GM12878 (cell line): ENCODE results near the gene REV3L. TPM values are rescaled to one million over a fixed set of nuclear protein-coding genes. Genes with fewer than 3 reads are reported as not detected.

Source experiments
- ATAC-seq: fragments of 200-7000 bp; cut with Tn5 transposase; 3 replicates; pipeline ENCODE4 v1.9.1; 2020; ENCODE audit warnings: mild to moderate bottlenecking, moderate library complexity
- BruUV-seq: library from RNA; stranded (reverse); fragments of 400-500 nt; replicated peaks from 2 replicates; lab custom pipeline; 2021; lab: Mats Ljungman, UMichigan
- CTCF ChIA-PET: fragments of 300-600 bp; sonication (Branson Sonifier 250); formaldehyde crosslinking; extraction: SDS; loops from one replicate; lab custom pipeline; 2021; ENCODE audit warnings: inconsistent platforms; lab: Yijun Ruan, JAX
- POLR2A ChIA-PET: fragments of 350-600 bp; formaldehyde crosslinking; extraction: SDS; loops from one replicate; lab custom pipeline; 2021; ENCODE audit warnings: inconsistent platforms; lab: Charles Lee
- RAD21 ChIA-PET: fragments of 300-600 bp; sonication (Branson Sonifier 250); formaldehyde crosslinking; loops from one replicate; lab custom pipeline; 2023; ENCODE audit warnings: antibody characterized with exemption; ENCODE audit not compliant: unreplicated experiment; lab: Charles Lee
- SMC1A ChIA-PET: fragments of 300-600 bp; sonication (Branson Sonifier 250); formaldehyde crosslinking; loops from one replicate; lab custom pipeline; 2023; ENCODE audit not compliant: unreplicated experiment, uncharacterized antibody; lab: Charles Lee
- DNase-seq: peaks from one replicate; pipeline ENCODE4 v3.0.0-alpha.2; 2011; ENCODE audit warnings: low read depth, low spot score
- FAIRE-seq: peaks from 3 replicates; lab custom pipeline; 2011; peaks lifted over from hg19 to GRCh38; lab: Jason Lieb, UNC
- H2AFZ ChIP-seq: 2 replicates; pipeline ENCODE4 v1.6.0; 2011; ENCODE audit warnings: low read depth, low read length, control low read depth; ENCODE audit not compliant: control insufficient read depth
- H3K27ac ChIP-seq: 2 replicates; pipeline ENCODE4 v1.5.1; 2011; ENCODE audit warnings: control low read depth; ENCODE audit not compliant: control insufficient read depth, insufficient read depth
- H3K27me3 ChIP-seq, 2 experiments: replicated peaks in 1 of 2; 2 replicates each; pipeline versions ENCODE4 v1.6.0 to v1.6.1; 2011; ENCODE audit warnings: low read length in 1 of 2; ENCODE audit not compliant: control insufficient read depth in 2 of 2, insufficient read depth in 2 of 2
- H3K36me3 ChIP-seq, 2 experiments: 2 replicates each; pipeline ENCODE4 v1.5.1; 2011; ENCODE audit warnings: low read length in 1 of 2; ENCODE audit not compliant: control insufficient read depth in 2 of 2, insufficient read depth in 2 of 2
- H3K4me1 ChIP-seq: 2 replicates; pipeline ENCODE4 v1.6.1; 2011; ENCODE audit warnings: mild to moderate bottlenecking, low read length, moderate library complexity, mixed read lengths; ENCODE audit not compliant: control insufficient read depth, insufficient read depth
- H3K4me2 ChIP-seq: 2 replicates; pipeline ENCODE4 v1.6.0; 2011; ENCODE audit warnings: control low read depth; ENCODE audit not compliant: control insufficient read depth, insufficient read depth
- H3K4me3 ChIP-seq: fragments of 200-600 bp; sonication (generic); 2 replicates; pipeline ENCODE4 v1.5.1; 2016
- H3K79me2 ChIP-seq: 2 replicates; pipeline ENCODE4 v1.6.0; 2011; ENCODE audit warnings: low read length; ENCODE audit not compliant: control insufficient read depth, insufficient read depth
- H3K9ac ChIP-seq: 2 replicates; pipeline ENCODE4 v1.8.0; 2011; ENCODE audit warnings: low read length, control low read depth, mixed read lengths; ENCODE audit not compliant: control insufficient read depth, insufficient read depth
- H3K9me3 ChIP-seq: replicated peaks from 3 replicates; pipeline ENCODE4 v1.5.1; 2011; ENCODE audit warnings: mild to moderate bottlenecking, low read length; ENCODE audit not compliant: control insufficient read depth, insufficient read depth
- H4K20me1 ChIP-seq: 2 replicates; pipeline ENCODE4 v1.6.0; 2011; ENCODE audit not compliant: control insufficient read depth, insufficient read depth
- ATF3 ChIP-seq: IDR thresholded peaks from 2 replicates; pipeline ENCODE4 v1.6.1; 2011; ENCODE audit warnings: low read depth, mild to moderate bottlenecking, low read length, moderate library complexity, borderline replicate concordance; ENCODE audit errors: extremely low read depth
- E4F1 ChIP-seq: fragments of 450-650 bp; IDR thresholded peaks from 2 replicates; pipeline ENCODE4 v1.6.1; 2018; ENCODE audit warnings: borderline replicate concordance, mild to moderate bottlenecking; ENCODE audit not compliant: partially characterized antibody
- EED ChIP-seq: sonication (generic); IDR thresholded peaks from 2 replicates; pipeline ENCODE4 v1.6.1; 2016; ENCODE audit warnings: antibody characterized with exemption, low read depth
- ESRRA ChIP-seq: IDR thresholded peaks from 2 replicates; pipeline ENCODE4 v1.6.1; 2012; ENCODE audit warnings: mild to moderate bottlenecking, low read length, improper control_type of control experiment
- FOS ChIP-seq: IDR thresholded peaks from 3 replicates; pipeline ENCODE4 v1.6.1; 2011; ENCODE audit warnings: borderline replicate concordance; ENCODE audit not compliant: insufficient read length; ENCODE audit errors: extremely low read depth
- JUND ChIP-seq: IDR thresholded peaks from 2 replicates; pipeline ENCODE4 v1.6.1; 2012; ENCODE audit warnings: low read depth, mild to moderate bottlenecking, low read length, improper control_type of control experiment, moderate library complexity
- MYC ChIP-seq: IDR thresholded peaks from 2 replicates; pipeline ENCODE4 v1.6.1; 2011; ENCODE audit warnings: mild to moderate bottlenecking, low read length, moderate library complexity, inconsistent platforms; ENCODE audit not compliant: insufficient read depth, insufficient replicate concordance, insufficient read length, severe bottlenecking
- NFIC ChIP-seq: IDR thresholded peaks from 2 replicates; pipeline ENCODE4 v1.6.1; 2012; ENCODE audit warnings: low read depth, mild to moderate bottlenecking, inconsistent platforms, low read length, moderate library complexity
- NFYB ChIP-seq: IDR thresholded peaks from 2 replicates; pipeline ENCODE4 v1.6.1; 2011; ENCODE audit warnings: low read depth, mild to moderate bottlenecking, low read length, improper control_type of control experiment, moderate library complexity; ENCODE audit not compliant: insufficient read depth
- PBX3 ChIP-seq: IDR thresholded peaks from 2 replicates; pipeline ENCODE4 v1.6.1; 2011; ENCODE audit warnings: mild to moderate bottlenecking, low read depth, low read length, moderate library complexity; ENCODE audit not compliant: insufficient replicate concordance
- PKNOX1 ChIP-seq: fragments of 450-650 bp; IDR thresholded peaks from 2 replicates; pipeline ENCODE4 v1.6.1; 2016; ENCODE audit warnings: mild to moderate bottlenecking
- RELA ChIP-seq: fragments of 450-650 bp; IDR thresholded peaks from 2 replicates; pipeline ENCODE4 v1.8.0; 2014; ENCODE audit warnings: borderline replicate concordance; ENCODE audit not compliant: partially characterized antibody
- TCF12 ChIP-seq: IDR thresholded peaks from 2 replicates; pipeline ENCODE4 v1.6.1; 2011; ENCODE audit warnings: low read depth, mild to moderate bottlenecking, low read length
- ZNF24 ChIP-seq: fragments of 450-650 bp; IDR thresholded peaks from 2 replicates; pipeline ENCODE4 v1.6.1; 2017; ENCODE audit warnings: antibody characterized with exemption, mild to moderate bottlenecking
- ZNF687 ChIP-seq: fragments of 450-650 bp; IDR thresholded peaks from 2 replicates; pipeline ENCODE4 v1.6.1; 2017; ENCODE audit warnings: mild to moderate bottlenecking, moderate library complexity
- WGBS: methylation state at CpG from one replicate; pipeline ENCODE4 v1.1.6; 2016; ENCODE audit warnings: low lambda C conversion rate; ENCODE audit not compliant: insufficient replicate concordance, insufficient coverage; ENCODE audit errors: missing lambda C conversion rate; 5-methylcytosine and 5-hydroxymethylcytosine counted together
- in situ Hi-C: fragments of 300-500 bp; cut with MboI; formaldehyde crosslinking; loops from 9 replicates; pipeline ENCODE4 v1.14.3; 2018; ENCODE audit warnings: mixed read lengths
- intact Hi-C: fragments of 100-400 bp; cut with micrococcal nuclease; formaldehyde crosslinking; loops from one replicate; pipeline ENCODE4 v1.14.2; 2022; ENCODE audit not compliant: unreplicated experiment
- polyA plus RNA-seq, 11 experiments: library from polyadenylated mRNA; depleted of rRNA in 4 of 11; unstranded in 6 of 11; stranded (reverse) in 5 of 11; fragments of >200 nt; fragmentation: Nextera tagmentation in 4 of 11; fragmentation: Illumina TruSeq in 1 of 11; extraction: Ambion mirVana in 4 of 11; extraction: Trizol in 1 of 11; gene quantifications; 1 replicate in 1 of 11; 2 replicates in 10 of 11; pipeline versions ENCODE4 v1.2.1 to v1.2.3, GENCODE V29; 2011 to 2016; ENCODE audit warnings: inconsistent platforms in 2 of 11, missing spikeins in 2 of 11, low read depth in 1 of 11
- total RNA-seq, 4 experiments: library from RNA; depleted of rRNA in 3 of 4; stranded (reverse); fragments of >200 nt in 3 of 4; fragmentation: Illumina TruSeq in 1 of 4; extraction: Trizol in 1 of 4; gene quantifications; 2 replicates each; pipeline versions ENCODE4 v1.2.1 to v1.2.3, GENCODE V29; 2013 to 2021

REV3L gene
- total and polyA plus RNA-seq, 10 of the 15 experiments (the other 5 are each of a cell fraction or from before 2014, with no cell fraction given), result 7.6 to 33.6 (median 21.5) TPM

- ChIA-PET POLR2A (no interaction called here), CTCF (interaction anchor here (1.6 kb wide), 1 partner anchor 273 kb away, joined by 3 read pairs; no protein-coding TSS in a partner anchor), SMC1A (interaction anchor here (1.1 kb wide), 1 partner anchor 10 kb away, joined by 3 read pairs; no protein-coding TSS in a partner anchor), RAD21 (no interaction called here)
- no peak overlapping the region for H3K27ac ChIP-seq
- no TSS peak for BruUV-seq
- no peaks in the 10 kb centered on the region for H3K9me3 ChIP-seq
- in situ Hi-C loops, result no loop called here
- no peak for DNase-seq
- no peak overlapping the region for H3K4me3 ChIP-seq
- H3K36me3 ChIP-seq, result no peaks in the 10 kb centered on the region
- H4K20me1 ChIP-seq, result no peaks in the 10 kb centered on the region
- H3K4me1 ChIP-seq, result peaks cover 12% of the 10 kb centered on the region
- H3K79me2 ChIP-seq, result no peaks in the 10 kb centered on the region
- intact Hi-C loops, result no loop called here
- no peak for ATAC-seq
- 93% methylated on average over 5 of the region's 5 CpGs for WGBS
- no peaks in the 10 kb centered on the region for H3K27me3 ChIP-seq
- no peak overlapping the region for H2AFZ ChIP-seq
- H3K4me2 ChIP-seq, result no peak overlapping the region
- H3K9ac ChIP-seq, result no peak overlapping the region
- no peak for FAIRE-seq
- TF ChIP-seq NFYB (no peak), ZNF687 (no peak), NFIC (no peak), ESRRA (no peak), ATF3 (no peak), EED (no peak), E4F1 (no peak), TCF12 (no peak), PBX3 (no peak), JUND (no peak), ZNF24 (no peak), PKNOX1 (no peak), MYC (no peak), FOS (no peak), RELA (no peak)
Measured at GRCh38 chr6:111531185-111531584, 48.2 kb upstream of the REV3L start.
